HCT116 (cell line): Measurements from ENCODE around the gene ARHGAP31. TPM values are rescaled to one million over a fixed set of nuclear protein-coding genes. Genes with fewer than 3 reads are reported as not detected.

Experiments used
- ATAC-seq: fragments of 200-7000 bp; cut with Tn5 transposase; 2 replicates; pipeline ENCODE4 v1.9.1; 2020; ENCODE audit warnings: mild to moderate bottlenecking, moderate library complexity
- BruUV-seq: library from RNA; stranded (reverse); fragments of 400-500 nt; replicated peaks from 2 replicates; lab custom pipeline; 2021; lab: Mats Ljungman, UMichigan
- CTCF ChIA-PET: fragments of 300-600 bp; sonication (Branson Sonifier 250); formaldehyde crosslinking; loops from one replicate; lab custom pipeline; 2021; ENCODE audit warnings: antibody characterized with exemption; lab: Charles Lee
- POLR2A ChIA-PET: fragments of 300-600, 350-600 bp; sonication (Branson Sonifier 250); formaldehyde crosslinking; loops from one replicate; lab custom pipeline; 2021; ENCODE audit warnings: antibody characterized with exemption; lab: Charles Lee
- RAD21 ChIA-PET, 2 experiments: fragments of 300-600 bp; sonication (Branson Sonifier 250); formaldehyde crosslinking; loops; one replicate each; lab custom pipeline; 2023; ENCODE audit warnings: low total read pairs in 2 of 2; ENCODE audit not compliant: uncharacterized antibody in 2 of 2, unreplicated experiment in 2 of 2, low non-redundant PET in 1 of 2; lab: Charles Lee
- DNase-seq: peaks from one replicate; pipeline ENCODE4 v3.0.0-alpha.2; 2010; ENCODE audit warnings: low read depth, low spot score
- H2AFZ ChIP-seq: fragments of 200-600 bp; shearing (Covaris generic), sonication (generic); 2 replicates; pipeline ENCODE4 v1.6.1; 2017; ENCODE audit warnings: low read depth, mixed run types, mixed read lengths, antibody characterized with exemption, low read length; ENCODE audit not compliant: poor library complexity, severe bottlenecking
- H3K27ac ChIP-seq: 2 replicates; pipeline ENCODE4 v1.5.1; 2012; ENCODE audit warnings: low read depth, low read length
- H3K27me3 ChIP-seq: fragments of 200-600 bp; sonication (generic); 2 replicates; pipeline ENCODE4 v1.6.1; 2016; ENCODE audit warnings: mixed run types, low read length, mixed read lengths; ENCODE audit not compliant: insufficient read depth
- H3K36me3 ChIP-seq, 2 experiments: fragments of 200-500 bp in 1 of 2; fragments of 200-600 bp in 1 of 2; sonication (Bioruptor generic) in 1 of 2; sonication (generic) in 1 of 2; 2 replicates each; pipeline versions ENCODE4 v1.5.1 to v1.6.1; 2014 to 2016; ENCODE audit warnings: low read length in 2 of 2, inconsistent platforms in 1 of 2, mixed read lengths in 1 of 2, mixed run types in 1 of 2; ENCODE audit not compliant: insufficient read depth in 2 of 2, control insufficient read depth in 1 of 2
- H3K4me1 ChIP-seq, 2 experiments: fragments of 200-600 bp in 1 of 2; sonication (generic) in 1 of 2; 2 replicates each; pipeline versions ENCODE4 v1.5.1 to v1.6.1; 2012 to 2017; ENCODE audit warnings: low read length in 2 of 2, inconsistent platforms in 1 of 2, mild to moderate bottlenecking in 1 of 2, mixed read lengths in 1 of 2, mixed run types in 1 of 2, moderate library complexity in 1 of 2; ENCODE audit not compliant: insufficient read depth in 2 of 2, control insufficient read depth in 1 of 2
- H3K4me2 ChIP-seq: fragments of 200-600 bp; sonication (generic); 2 replicates; pipeline ENCODE4 v1.6.1; 2017; ENCODE audit warnings: mixed run types, low read length, mixed read lengths
- H3K4me3 ChIP-seq, 2 experiments: fragments of 200-600 bp in 1 of 2; sonication (generic) in 1 of 2; replicated peaks in 1 of 2; 2 replicates each; pipeline ENCODE4 v1.5.1; 2011 to 2016; ENCODE audit warnings: low read length in 2 of 2, control low read depth in 1 of 2, low read depth in 1 of 2, mild to moderate bottlenecking in 1 of 2, mixed read lengths in 1 of 2, mixed run types in 1 of 2
- H3K79me2 ChIP-seq: fragments of 200-600 bp; sonication (generic); 2 replicates; pipeline ENCODE4 v1.6.1; 2017; ENCODE audit warnings: mild to moderate bottlenecking, mixed run types, low read length, moderate library complexity, mixed read lengths; ENCODE audit not compliant: insufficient read depth
- H3K9ac ChIP-seq: fragments of 200-600 bp; sonication (generic); 2 replicates; pipeline ENCODE4 v1.6.1; 2016; ENCODE audit warnings: low read length, mixed read lengths
- H3K9me2 ChIP-seq: fragments of 200-600 bp; sonication (generic), shearing (Covaris generic); 2 replicates; pipeline ENCODE4 v1.6.1; 2017; ENCODE audit warnings: mixed run types, mild to moderate bottlenecking, moderate library complexity; ENCODE audit not compliant: insufficient read depth
- H3K9me3 ChIP-seq, 2 experiments: fragments of 200-500 bp in 1 of 2; fragments of 200-600 bp in 1 of 2; sonication (Bioruptor generic) in 1 of 2; sonication (generic) in 1 of 2; 2 replicates each; pipeline ENCODE4 v1.6.1; 2014 to 2017; ENCODE audit warnings: low read length in 2 of 2, mixed read lengths in 2 of 2, inconsistent platforms in 1 of 2, low read depth in 1 of 2, mild to moderate bottlenecking in 1 of 2, mixed run types in 1 of 2, moderate library complexity in 1 of 2; ENCODE audit not compliant: control insufficient read depth in 1 of 2, insufficient read depth in 1 of 2
- H4K20me1 ChIP-seq: fragments of 200-600 bp; sonication (generic), shearing (Covaris generic); 2 replicates; pipeline ENCODE4 v1.6.1; 2017; ENCODE audit warnings: mixed run types, mild to moderate bottlenecking, moderate library complexity; ENCODE audit not compliant: insufficient read depth
- CEBPB ChIP-seq: IDR thresholded peaks from 2 replicates; pipeline ENCODE4 v1.6.1; 2012; ENCODE audit warnings: low read depth
- EGR1 ChIP-seq: IDR thresholded peaks from 2 replicates; pipeline ENCODE4 v1.6.1; 2012; ENCODE audit warnings: low read depth
- ELF1 ChIP-seq: IDR thresholded peaks from 2 replicates; pipeline ENCODE4 v1.6.1; 2012; ENCODE audit warnings: low read depth, borderline replicate concordance
- EZH2 ChIP-seq: fragments of 200-600 bp; sonication (generic); IDR thresholded peaks from 2 replicates; pipeline ENCODE4 v1.6.1; 2017; ENCODE audit warnings: antibody characterized with exemption, mixed run types
- FOSL1 ChIP-seq: IDR thresholded peaks from 2 replicates; pipeline ENCODE4 v1.6.1; 2012; ENCODE audit warnings: low read depth
- MAX ChIP-seq: IDR thresholded peaks from 2 replicates; pipeline ENCODE4 v1.6.1; 2012
- POLR2AphosphoS5 ChIP-seq: IDR thresholded peaks from 2 replicates; pipeline ENCODE4 v1.6.1; 2011; ENCODE audit warnings: mild to moderate bottlenecking, low read depth, low read length, moderate library complexity
- REST ChIP-seq: IDR thresholded peaks from 2 replicates; pipeline ENCODE4 v1.6.1; 2012; ENCODE audit warnings: low read depth
- SP1 ChIP-seq: IDR thresholded peaks from 2 replicates; pipeline ENCODE4 v1.6.1; 2012; ENCODE audit warnings: low read depth
- SRF ChIP-seq: IDR thresholded peaks from 2 replicates; pipeline ENCODE4 v1.6.1; 2012; ENCODE audit warnings: low read depth
- TCF7L2 ChIP-seq: IDR thresholded peaks from 2 replicates; pipeline ENCODE4 v1.7.0; 2011; ENCODE audit warnings: borderline replicate concordance, inconsistent platforms; ENCODE audit not compliant: insufficient read depth, insufficient read length; ENCODE audit errors: extremely low read depth
- YY1 ChIP-seq: IDR thresholded peaks from 2 replicates; pipeline ENCODE4 v1.6.1; 2011; ENCODE audit warnings: low read length, low read depth, moderate library complexity, mild to moderate bottlenecking; ENCODE audit not compliant: insufficient replicate concordance; ENCODE audit errors: extremely low read depth
- ZBTB33 ChIP-seq: IDR thresholded peaks from 2 replicates; pipeline ENCODE4 v1.6.1; 2011; ENCODE audit warnings: mild to moderate bottlenecking, low read length, moderate library complexity; ENCODE audit not compliant: insufficient replicate concordance; ENCODE audit errors: extremely low read depth
- ZFX ChIP-seq: fragments of 450-650 bp; IDR thresholded peaks from 2 replicates; pipeline ENCODE4 v1.6.1; 2017
- intact Hi-C: fragments of 100-400 bp; cut with micrococcal nuclease; formaldehyde crosslinking; loops from 2 replicates; pipeline ENCODE4 v1.10.0; 2022
- total RNA-seq: library from RNA; stranded (reverse); gene quantifications from one replicate; pipeline ENCODE4 v1.2.1, GENCODE V29; 2021; ENCODE audit not compliant: unreplicated experiment

Gene ARHGAP31
- total RNA-seq, 1 experiment from 2014 or later: 0.93 TPM

- CTCF ChIA-PET: no interaction called here
- no peaks in the 10 kb centered on the region for H4K20me1 ChIP-seq
- 0 out of 2 replicates have a peak, but pooled peaks cover 7% of the 10 kb centered on the region for H3K27me3 ChIP-seq
These were observed 57.4 kb downstream of the ARHGAP31 start for GRCh38 chr3:119351581-119351980.

More at GRCh38 chr3:119351581-119351980, 57.4 kb downstream of the ARHGAP31 start:
- POLR2A ChIA-PET: no interaction called here
- Histone ChIP-seq H3K27ac (no peak overlapping the region), H2AFZ (no peak overlapping the region), H3K79me2 (no peaks in the 10 kb centered on the region), H3K4me1 (no peaks in the 10 kb centered on the region), H3K4me2 (no peak overlapping the region), H3K9ac (no peak overlapping the region), H3K4me3 (no peak overlapping the region), H3K9me3 (no peaks in the 10 kb centered on the region), H3K36me3 (no peaks in the 10 kb centered on the region), H3K9me2 (no peaks in the 10 kb centered on the region)
- intact Hi-C loops: no loop called here
- no TSS peak for BruUV-seq
- no peak for DNase-seq
- ATAC-seq: no peak
- TF ChIP-seq EZH2: no peak
- TF ChIP-seq CEBPB: no peak
- TF ChIP-seq TCF7L2: no peak
- no peak for TF ChIP-seq EGR1
- TF ChIP-seq YY1: no peak
- no peak for TF ChIP-seq SRF
- TF ChIP-seq POLR2AphosphoS5: no peak
- no peak for TF ChIP-seq ZBTB33
- TF ChIP-seq ZFX: no peak
- TF ChIP-seq SP1: no peak
- no peak for TF ChIP-seq ELF1
- TF ChIP-seq REST: no peak
- no peak for TF ChIP-seq MAX
- TF ChIP-seq FOSL1: no peak
- RAD21 ChIA-PET: interaction anchor here in 1 of 2 experiments (0.5 kb wide), 1 partner anchor 76 kb away, joined by 3 read pairs; no protein-coding TSS in a partner anchor
